ENCODE results near the gene WHRN.

WHRN gene

GRCh38 chr9:114489928-114490327 lies 15.3 kb downstream of the WHRN start:
- DNase-seq: no peak

- no peak for DNase-seq
These were observed 16.7 kb downstream of the WHRN start for GRCh38 chr9:114488398-114489129.

GRCh38 chr9:114487607-114488300 lies 17.5 kb downstream of the WHRN start:
- no peak for DNase-seq

- no peak for DNase-seq
These were observed 18.9 kb downstream of the WHRN start for GRCh38 chr9:114486205-114486963.

GRCh38 chr9:114484854-114485443 lies 20.3 kb downstream of the WHRN start:
- DNase-seq: no peak

- DNase-seq: no peak
These were observed 20.9 kb downstream of the WHRN start for GRCh38 chr9:114484215-114484853.

GRCh38 chr9:114483499-114483898 lies 21.8 kb downstream of the WHRN start:
- no peak for DNase-seq

GRCh38 chr9:114482593-114482992 lies 22.7 kb downstream of the WHRN start:
- no peak for DNase-seq

- no peak for DNase-seq
These were observed 23.5 kb downstream of the WHRN start for GRCh38 chr9:114481789-114482188.

- no peak for DNase-seq
These were observed 24.4 kb downstream of the WHRN start for GRCh38 chr9:114480746-114481435.

GRCh38 chr9:114478871-114479270 lies 26.4 kb downstream of the WHRN start:
- no peak for DNase-seq

GRCh38 chr9:114478459-114478858 lies 26.8 kb downstream of the WHRN start:
- no peak for DNase-seq

- no peak for DNase-seq
These were observed 27.6 kb downstream of the WHRN start for GRCh38 chr9:114477642-114478041.

- no peak for DNase-seq
These were observed 28.3 kb downstream of the WHRN start for GRCh38 chr9:114476891-114477469.

GRCh38 chr9:114475412-114476135 lies 29.7 kb downstream of the WHRN start:
- no peak for DNase-seq

- DNase-seq: no peak
These were observed 30.8 kb downstream of the WHRN start for GRCh38 chr9:114474425-114474824.

- no peak for DNase-seq
These were observed 31.8 kb downstream of the WHRN start for GRCh38 chr9:114473447-114473801.

- no peak for DNase-seq
These were observed 32.4 kb downstream of the WHRN start for GRCh38 chr9:114472765-114473446.

GRCh38 chr9:114471157-114471556 lies 34.1 kb downstream of the WHRN start:
- DNase-seq: no peak

GRCh38 chr9:114470581-114470980 lies 34.7 kb downstream of the WHRN start:
- DNase-seq: no peak

GRCh38 chr9:114470121-114470520 lies 35.2 kb downstream of the WHRN start:
- DNase-seq: no peak

All from cortex of kidney (tissue), 1 donor.